NCI-H2029 (cell line): ENCODE results near the gene C22orf23.
"Not testable (repeated sequence)": the region's sequence is repeated elsewhere in the genome, so short reads cannot be mapped to it uniquely, and the experiment has no call there.

ENCODE experiments used
- DNase-seq: peaks from one replicate; lab custom pipeline; 2025; lab: John Stamatoyannopoulos, UW

C22orf23 gene

GRCh38 chr22:37954686-37955085, 1.3 kb upstream of the C22orf23 start:
- no peak for DNase-seq

- DNase-seq = no peak
Observed at GRCh38 chr22:37953062-37953436, 352 bp downstream of the C22orf23 start.

- DNase-seq = not testable (repeated sequence)
Observed at GRCh38 chr22:37952629-37953028, 772 bp downstream of the C22orf23 start.

- no peak for DNase-seq
Observed at GRCh38 chr22:37951305-37951704, 2.1 kb downstream of the C22orf23 start.

GRCh38 chr22:37947142-37947795, 6.1 kb downstream of the C22orf23 start:
- DNase-seq = not testable (repeated sequence)

GRCh38 chr22:37944423-37944822, 9.0 kb downstream of the C22orf23 start:
- DNase-seq = not testable (repeated sequence)

- no peak for DNase-seq
Observed at GRCh38 chr22:37943825-37944198, 9.6 kb downstream of the C22orf23 start.

- no peak for DNase-seq
Observed at GRCh38 chr22:37943136-37943824, 10.1 kb downstream of the C22orf23 start.

GRCh38 chr22:37942133-37942532, 11.3 kb downstream of the C22orf23 start:
- DNase-seq = no peak

- DNase-seq = no peak
Observed at GRCh38 chr22:37940698-37941376, 12.6 kb downstream of the C22orf23 start.

- peak; percentile 80 for DNase-seq
Observed at GRCh38 chr22:37933711-37934376, 19.6 kb downstream of the C22orf23 start.

- peak; percentile 73 for DNase-seq
Observed at GRCh38 chr22:37932821-37933578, 20.4 kb downstream of the C22orf23 start.

- DNase-seq = no peak
Observed at GRCh38 chr22:37932401-37932800, 21.0 kb downstream of the C22orf23 start.

- DNase-seq = no peak
Observed at GRCh38 chr22:37931893-37932389, 21.5 kb downstream of the C22orf23 start.

GRCh38 chr22:37930952-37931440, 22.4 kb downstream of the C22orf23 start:
- DNase-seq = no peak

- no peak for DNase-seq
Observed at GRCh38 chr22:37930270-37930951, 23.0 kb downstream of the C22orf23 start.

GRCh38 chr22:37929390-37929789, 24.0 kb downstream of the C22orf23 start:
- no peak for DNase-seq

- DNase-seq = no peak
Observed at GRCh38 chr22:37927637-37927936, 25.8 kb downstream of the C22orf23 start.

- DNase-seq = no peak
Observed at GRCh38 chr22:37926771-37927636, 26.4 kb downstream of the C22orf23 start.

- no peak for DNase-seq
Observed at GRCh38 chr22:37926358-37926757, 27.0 kb downstream of the C22orf23 start.
